Stimulated activated CD4-positive, alpha-beta T cell treated with anti-CD3 and anti-CD28 coated beads, Interleukin-4, amount 100 ng/mL, for 1 hour (primary cell): Measurements from ENCODE around the gene ARID1B.
"Not testable (repeated sequence)": the region's sequence is repeated elsewhere in the genome, so short reads cannot be mapped to it uniquely, and the experiment has no call there.

ENCODE experiments used
- DNase-seq: peaks from one replicate; pipeline ENCODE4 v3.0.0-alpha.2; 2020

The ARID1B gene

DNA sequence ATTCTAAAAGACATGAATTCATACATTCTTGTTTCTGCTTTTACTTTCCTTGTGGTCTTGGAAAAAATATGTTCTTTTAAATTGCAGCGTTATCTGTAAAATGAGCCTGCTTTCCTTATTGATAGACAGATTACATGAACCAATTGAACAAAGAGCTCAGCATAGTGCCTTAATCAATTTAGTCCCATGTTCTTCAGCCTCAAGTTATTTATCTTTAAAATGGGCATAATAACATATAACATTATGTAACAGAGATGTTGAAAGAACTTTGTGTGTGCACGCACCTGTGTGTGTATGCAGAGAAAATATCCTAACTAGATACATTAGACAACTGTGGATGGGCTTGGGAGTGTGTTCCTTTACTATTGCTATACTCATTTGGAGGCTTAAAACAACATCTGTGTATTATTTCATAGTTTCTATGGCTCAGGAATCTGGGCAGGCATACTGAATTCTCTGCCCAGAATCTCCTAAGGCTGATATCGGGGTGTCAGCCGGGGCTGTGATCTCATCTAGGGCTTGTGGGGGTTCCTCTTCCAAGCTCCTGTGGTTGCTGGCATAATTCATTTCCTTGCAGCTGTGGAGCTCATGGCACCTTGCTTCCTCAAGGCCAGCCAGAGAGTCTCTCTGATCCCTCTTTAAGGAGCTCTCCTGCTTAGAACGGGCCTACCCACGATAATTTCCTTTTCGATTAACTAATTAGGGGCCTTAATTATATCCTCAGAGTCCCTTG, 194.1 kb downstream of the ARID1B start:
- DNase-seq = no peak

DNA sequence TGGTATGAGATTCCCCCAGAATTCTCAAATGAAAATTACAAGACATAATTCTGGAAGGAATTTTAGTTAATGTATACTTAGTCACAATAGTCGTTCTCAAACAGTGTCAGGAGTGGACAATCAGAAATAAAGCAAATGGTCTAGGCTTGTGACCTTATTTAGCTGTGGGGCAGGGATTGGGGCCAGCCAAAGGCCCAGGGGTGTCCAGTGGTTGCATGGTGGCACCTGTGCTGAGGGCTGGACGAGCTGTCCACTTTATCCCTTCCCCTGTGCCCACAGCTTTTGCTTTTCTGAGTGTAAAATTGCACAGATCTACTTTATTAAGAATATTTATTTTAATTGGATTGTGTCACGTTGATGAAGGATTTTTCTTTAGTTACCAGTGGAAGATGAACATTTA, 195.0 kb downstream of the ARID1B start:
- DNase-seq = no peak

DNA sequence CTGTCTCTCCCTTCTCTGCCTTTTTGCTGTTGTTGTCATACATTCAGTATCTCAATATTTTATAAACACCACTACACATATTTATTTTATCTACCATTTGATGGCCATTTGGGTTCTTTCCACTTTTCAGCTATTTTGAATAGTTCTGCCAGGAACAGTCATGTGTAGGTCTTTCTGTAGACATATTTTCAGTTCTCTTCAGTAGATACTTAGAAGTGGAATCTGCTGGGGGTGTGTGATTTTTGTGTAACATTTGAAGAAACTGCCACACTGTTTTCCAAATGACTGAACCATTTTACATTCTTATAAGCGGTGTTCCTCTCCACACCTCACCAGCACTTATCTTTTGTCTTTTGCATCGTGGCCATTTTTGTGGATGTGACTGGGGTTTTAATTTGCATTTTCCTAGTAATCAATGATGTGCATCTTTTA, 197.7 kb downstream of the ARID1B start:
- DNase-seq = no peak

DNA sequence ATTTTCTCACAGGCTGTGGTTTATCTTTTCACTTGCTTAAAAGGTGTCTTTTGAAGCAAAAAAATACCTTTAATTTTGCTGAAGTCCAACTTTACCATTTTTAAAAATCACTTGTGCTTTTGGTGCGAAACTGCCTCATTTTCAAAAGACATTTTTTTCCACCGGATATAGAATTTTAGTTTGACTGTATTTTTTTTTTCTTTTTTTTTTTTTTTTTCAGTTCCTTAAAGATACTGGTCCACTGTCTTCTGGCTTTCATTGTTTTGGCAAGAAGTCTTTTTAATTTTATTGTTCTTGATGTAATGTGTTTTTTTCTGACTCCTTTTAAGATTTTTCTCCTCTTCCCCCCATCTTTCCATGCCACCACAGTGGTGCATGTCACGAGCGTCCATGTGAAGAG, 198.2 kb downstream of the ARID1B start:
- DNase-seq = no peak

DNA sequence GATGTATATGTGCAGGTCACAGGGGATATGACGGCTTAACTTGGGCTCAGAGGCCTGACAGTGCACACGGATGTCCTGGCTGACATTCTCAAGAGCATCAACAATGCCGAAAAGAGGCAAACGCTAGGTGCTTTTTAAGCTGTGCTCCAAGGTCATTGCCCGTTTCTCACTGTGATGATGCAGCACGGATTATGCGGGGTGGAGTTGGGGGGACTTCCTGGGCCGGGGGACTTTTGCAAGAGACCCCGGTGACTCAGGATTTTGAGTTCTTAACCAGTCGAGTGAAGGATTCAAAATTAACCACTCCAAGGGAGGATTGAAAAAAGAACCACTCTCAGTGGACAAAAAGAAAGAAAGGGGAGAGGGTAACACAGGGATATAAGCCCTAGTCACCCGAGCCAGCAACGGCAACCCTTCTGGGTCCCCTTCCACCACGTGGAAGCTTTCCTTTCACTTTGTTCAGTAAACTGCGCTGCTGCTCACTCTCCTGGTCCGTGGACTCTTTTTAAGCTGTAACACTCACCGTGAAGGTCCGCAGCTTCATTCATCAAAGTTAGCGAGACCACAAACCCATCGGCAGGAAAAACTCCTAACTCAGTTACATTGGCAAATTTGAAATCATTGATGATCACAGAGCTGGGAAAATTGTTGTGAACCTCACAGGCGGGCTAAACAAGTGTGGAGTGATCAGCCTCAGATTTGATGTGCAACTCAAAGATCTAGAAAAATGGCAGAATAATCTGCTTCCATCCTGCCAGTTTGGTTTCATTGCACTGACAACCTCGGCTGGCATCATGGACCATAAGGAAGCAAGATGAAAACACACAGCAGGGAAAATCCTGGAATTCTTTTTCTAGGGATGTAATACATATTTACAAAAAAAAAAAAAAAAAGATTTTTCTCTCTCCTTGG, 199.3 kb downstream of the ARID1B start:
- no peak for DNase-seq

DNA sequence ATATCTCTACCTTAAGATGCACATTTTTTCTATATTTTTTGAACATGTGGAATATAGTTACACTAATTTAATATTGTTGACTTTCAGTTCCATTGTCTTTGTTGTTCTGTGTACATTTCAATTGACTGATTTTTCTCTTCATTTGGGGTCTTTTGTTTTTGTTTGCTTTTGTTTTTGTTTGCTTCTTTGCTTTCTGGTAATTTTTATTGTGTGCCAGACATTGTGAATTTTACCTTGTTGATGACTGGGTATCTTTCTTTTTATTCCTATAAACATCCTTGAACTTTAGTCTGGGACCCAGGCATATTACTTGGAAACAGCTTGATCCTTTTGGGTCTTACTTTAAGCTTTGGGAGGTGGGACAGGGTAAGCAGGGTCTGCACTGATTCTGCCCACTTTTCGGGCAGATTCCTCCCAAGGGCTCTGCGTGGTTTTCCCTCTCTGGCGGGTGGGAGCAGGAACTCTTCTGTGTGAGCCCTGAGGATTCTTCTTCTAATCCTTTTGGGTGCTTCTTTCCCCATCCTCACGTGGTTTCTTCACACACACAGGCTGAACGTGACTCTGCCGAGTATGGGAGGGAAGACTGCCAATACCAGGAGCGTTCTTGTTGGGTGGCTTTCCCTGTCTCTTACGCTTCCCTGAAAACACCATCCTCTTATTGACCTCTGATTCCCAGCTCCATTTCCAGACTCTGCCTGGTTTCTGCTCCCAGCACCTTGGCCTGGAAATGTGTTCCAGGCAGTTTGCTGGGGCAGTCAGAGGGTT, 200.5 kb downstream of the ARID1B start:
- DNase-seq = no peak

DNA sequence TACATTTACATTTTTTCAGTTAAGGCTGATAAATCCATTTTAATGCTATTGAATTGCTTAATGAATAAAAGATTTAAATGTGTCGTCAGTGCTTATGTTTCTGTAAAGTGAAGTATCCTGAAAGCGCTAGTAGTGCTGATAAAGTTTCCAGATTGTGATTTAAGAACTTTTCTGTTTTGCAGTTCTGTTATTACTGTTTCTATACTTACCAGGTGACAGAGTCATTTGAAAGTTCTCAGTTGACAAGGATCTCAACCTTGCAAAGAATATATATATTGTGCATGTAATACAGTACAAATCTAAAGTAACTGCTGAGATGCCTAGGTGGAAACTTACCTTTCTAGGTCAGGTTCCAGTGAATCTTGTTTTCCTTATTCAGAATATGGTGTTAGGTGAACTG, 201.8 kb downstream of the ARID1B start:
- DNase-seq = no peak

DNA sequence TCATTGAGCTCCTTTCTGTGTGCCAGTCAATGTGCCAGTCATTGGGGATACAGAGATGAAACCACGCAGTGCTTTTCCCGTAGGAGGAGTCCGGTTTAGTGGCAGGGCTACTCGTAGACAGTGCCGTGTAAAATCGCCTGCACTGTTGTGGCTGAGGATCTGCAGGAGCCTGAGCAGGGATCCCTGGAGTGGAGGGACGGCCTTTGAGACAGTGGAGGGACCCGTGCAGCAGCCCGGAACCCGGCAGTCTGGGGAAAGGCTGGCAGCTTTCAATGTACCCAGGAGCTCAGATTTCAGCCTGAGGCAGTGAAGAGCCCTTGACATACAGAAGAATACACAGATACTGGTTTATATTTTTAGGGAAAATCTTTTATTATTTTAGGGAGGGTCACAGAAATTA, 203.3 kb downstream of the ARID1B start:
- no peak for DNase-seq

GRCh38 chr6:156980948-156981347, 203.8 kb downstream of the ARID1B start:
- DNase-seq = no peak

GRCh38 chr6:156982168-156982567, 205.0 kb downstream of the ARID1B start:
- DNase-seq = no peak

DNA sequence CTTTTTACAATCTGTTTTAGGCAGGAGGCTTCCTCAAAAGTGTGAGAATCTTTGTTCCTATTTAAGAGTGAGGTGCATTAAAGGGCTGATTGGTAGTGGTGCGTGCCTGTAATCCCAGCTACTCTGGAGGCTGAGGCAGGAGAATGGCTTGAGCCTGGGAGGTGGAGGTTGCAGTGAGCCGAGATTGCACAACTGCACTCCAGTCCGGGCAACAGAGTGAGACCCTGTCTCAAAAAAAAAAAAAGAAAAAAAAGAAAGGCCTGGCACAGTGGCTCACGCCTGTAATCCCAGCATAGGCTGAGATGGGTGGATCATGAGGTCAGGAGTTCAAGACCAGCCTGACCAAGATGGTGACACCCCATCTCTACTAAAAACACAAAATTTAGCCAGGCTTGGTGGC, 205.7 kb downstream of the ARID1B start:
- not testable (repeated sequence) for DNase-seq

- no peak for DNase-seq
These were observed 207.1 kb downstream of the ARID1B start for GRCh38 chr6:156984178-156984738.

- no peak for DNase-seq
These were observed 208.1 kb downstream of the ARID1B start for GRCh38 chr6:156985309-156985708.

DNA sequence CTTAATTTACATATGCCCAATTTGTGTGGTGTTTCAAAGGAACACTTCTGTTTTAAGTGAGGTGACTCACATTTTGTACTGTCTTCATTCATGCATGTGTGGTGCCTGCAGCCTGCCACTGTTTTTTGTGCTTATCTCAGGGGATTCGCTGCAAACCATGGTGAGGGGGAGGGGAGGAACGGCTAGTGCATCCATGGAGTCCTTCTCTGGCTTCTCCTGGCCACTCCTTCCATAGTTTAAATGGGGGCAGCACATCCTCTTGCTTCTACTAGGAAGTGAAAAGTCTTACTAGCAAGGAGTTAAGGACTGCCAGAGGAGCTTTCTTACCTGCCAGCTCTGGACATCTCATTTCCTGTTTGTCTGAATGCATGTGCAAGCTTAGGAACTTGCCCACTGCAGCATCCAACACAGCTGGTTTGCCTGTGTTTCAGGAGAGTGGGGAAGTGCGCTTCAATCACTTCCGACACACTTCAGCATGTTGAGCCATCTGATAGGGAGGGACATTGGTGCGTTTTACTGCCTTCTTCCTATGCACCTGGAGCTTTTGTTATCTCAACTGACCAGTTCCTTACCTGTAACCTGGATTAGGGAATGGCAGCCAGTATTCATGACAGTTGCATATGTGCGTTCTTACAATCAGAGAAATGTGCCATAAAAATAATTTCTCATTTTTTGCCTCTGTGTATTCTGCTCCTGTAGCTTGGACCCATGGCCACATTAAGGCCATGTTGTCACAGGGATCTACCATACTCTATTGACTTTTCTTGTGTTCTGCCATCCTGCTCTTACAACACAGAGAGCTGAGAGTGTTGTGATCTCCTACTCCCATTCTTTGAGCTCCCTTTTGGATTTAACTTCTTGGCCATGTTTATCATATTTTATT, 211.3 kb downstream of the ARID1B start:
- no peak for DNase-seq

GRCh38 chr6:156989159-156989806, 212.1 kb downstream of the ARID1B start:
- no peak for DNase-seq

GRCh38 chr6:156992020-156992804, 215.0 kb downstream of the ARID1B start:
- DNase-seq = no peak

DNA sequence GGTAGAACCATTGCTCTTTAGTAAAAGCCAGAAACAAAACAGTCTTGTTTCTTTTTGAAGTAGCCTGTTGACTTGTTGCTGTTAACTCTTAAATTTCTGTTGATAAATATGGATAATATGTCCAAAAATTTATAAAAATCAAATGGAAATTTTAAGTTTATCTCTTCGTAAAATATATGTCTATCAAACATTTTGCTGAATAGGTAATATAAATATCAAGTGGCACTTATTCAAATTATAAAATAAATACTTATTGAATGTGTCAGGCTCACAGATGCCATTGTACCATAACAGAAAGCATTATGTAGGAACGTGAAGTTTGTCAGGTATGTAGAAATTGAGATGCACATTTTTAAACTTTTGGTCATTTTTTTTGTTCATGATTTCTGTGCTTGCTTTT, 216.5 kb downstream of the ARID1B start:
- DNase-seq = no peak

GRCh38 chr6:156994215-156995076, 217.3 kb downstream of the ARID1B start:
- no peak for DNase-seq

DNA sequence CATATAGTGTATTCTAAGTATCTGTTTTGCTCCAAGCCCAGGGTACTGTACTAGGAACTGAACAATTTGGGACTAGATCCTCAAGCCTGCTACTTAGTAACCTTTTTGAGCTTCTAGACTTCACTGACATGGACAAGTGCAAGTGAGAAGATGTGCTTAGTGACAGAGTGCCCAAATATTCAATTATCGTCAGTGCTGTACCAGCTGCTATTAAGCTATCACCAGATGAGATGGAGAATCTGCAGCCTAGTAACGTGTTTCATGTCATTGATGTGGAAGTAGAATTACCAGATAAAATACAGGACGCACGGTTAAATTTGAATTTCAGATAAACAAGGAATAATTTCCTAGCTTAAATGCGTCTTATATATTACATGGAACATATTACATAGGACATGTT, 218.3 kb downstream of the ARID1B start:
- no peak for DNase-seq

GRCh38 chr6:156996265-156996664, 219.1 kb downstream of the ARID1B start:
- no peak for DNase-seq
